GM12891 (cell line): ENCODE measurements around the gene SLC22A1. TPM values are rescaled to one million over a fixed set of nuclear protein-coding genes. Genes with fewer than 3 reads are reported as not detected.

Source experiments
- DNase-seq: peaks from one replicate; pipeline ENCODE4 v3.0.0; 2011; ENCODE audit warnings: low spot score; ENCODE audit not compliant: insufficient read length
- FAIRE-seq: peaks from 2 replicates; lab custom pipeline; 2011; peaks lifted over from hg19 to GRCh38; lab: Jason Lieb, UNC
- PAX5 ChIP-seq: IDR thresholded peaks from 2 replicates; pipeline ENCODE4 v1.6.1; 2011; ENCODE audit warnings: low read length, moderate library complexity, mild to moderate bottlenecking; ENCODE audit not compliant: insufficient read depth, severe bottlenecking
- POLR2A ChIP-seq: IDR thresholded peaks from 2 replicates; pipeline ENCODE4 v1.6.1; 2011; ENCODE audit warnings: low read depth, low read length, control low read depth
- POLR2AphosphoS5 ChIP-seq: IDR thresholded peaks from 2 replicates; pipeline ENCODE4 v1.6.1; 2011; ENCODE audit warnings: low read depth, low read length, control low read depth
- POU2F2 ChIP-seq: IDR thresholded peaks from 2 replicates; pipeline ENCODE4 v1.6.1; 2011; ENCODE audit warnings: low read depth, mild to moderate bottlenecking, control low read depth, low read length, moderate library complexity
- SPI1 ChIP-seq: IDR thresholded peaks from 2 replicates; pipeline ENCODE4 v1.6.1; 2011; ENCODE audit warnings: low read depth, low read length, control low read depth
- TAF1 ChIP-seq: IDR thresholded peaks from 2 replicates; pipeline ENCODE4 v1.6.1; 2011; ENCODE audit warnings: low read depth, low read length, control low read depth
- polyA plus RNA-seq: library from polyadenylated mRNA; unstranded; fragments of >200 nt; gene quantifications from one replicate; pipeline ENCODE4 v1.2.1, GENCODE V29; 2012; ENCODE audit warnings: low read depth, missing spikeins, inconsistent platforms; ENCODE audit not compliant: missing spikeins

Gene SLC22A1
- 1.2 TPM for polyA plus RNA-seq

GRCh38 chr6:160121558-160121957 lies at the start of gene SLC22A1:
TSS of gene SLC22A1 (plus strand) at chr6:160121815. CDS start at chr6:160121936, 121 bp downstream.
- FAIRE-seq: no peak
- no peak for DNase-seq
- TF ChIP-seq POLR2A: no peak
- TF ChIP-seq POU2F2: no peak
- no peak for TF ChIP-seq SPI1
- no peak for TF ChIP-seq PAX5
- no peak for TF ChIP-seq POLR2AphosphoS5
- TF ChIP-seq TAF1: no peak

- FAIRE-seq (no peak), DNase-seq (no peak)
- TF ChIP-seq TAF1: no peak
- TF ChIP-seq POU2F2: no peak
- no peak for TF ChIP-seq POLR2AphosphoS5
- no peak for TF ChIP-seq SPI1
- no peak for TF ChIP-seq POLR2A
- TF ChIP-seq PAX5: no peak
Observed at GRCh38 chr6:160073272-160073671, 48.3 kb upstream of the SLC22A1 start.

DNA sequence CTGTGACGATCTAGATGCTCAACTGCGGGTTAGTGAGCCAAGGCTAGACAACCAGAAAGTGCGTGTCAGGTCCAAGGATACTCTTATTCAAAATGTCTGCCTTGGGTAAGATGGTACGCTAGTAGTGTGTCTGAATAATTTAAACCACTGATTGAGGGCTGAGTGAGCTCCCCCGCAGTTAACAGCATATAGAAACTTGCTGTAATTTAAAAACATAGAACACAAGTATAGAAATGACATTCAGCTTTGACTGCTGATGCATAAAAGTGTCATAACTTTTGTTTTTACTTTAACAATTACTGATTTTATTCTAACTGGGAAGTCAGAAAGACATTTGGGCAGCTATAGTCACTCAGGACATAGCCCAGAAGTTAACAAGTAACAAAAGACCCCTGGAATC lies 45.6 kb upstream of the SLC22A1 start:
- TF ChIP-seq POLR2A: no peak
- TF ChIP-seq TAF1: no peak
- no peak for TF ChIP-seq POU2F2
- TF ChIP-seq PAX5: peak; percentile 52
- FAIRE-seq (no peak), DNase-seq (no peak)

DNA sequence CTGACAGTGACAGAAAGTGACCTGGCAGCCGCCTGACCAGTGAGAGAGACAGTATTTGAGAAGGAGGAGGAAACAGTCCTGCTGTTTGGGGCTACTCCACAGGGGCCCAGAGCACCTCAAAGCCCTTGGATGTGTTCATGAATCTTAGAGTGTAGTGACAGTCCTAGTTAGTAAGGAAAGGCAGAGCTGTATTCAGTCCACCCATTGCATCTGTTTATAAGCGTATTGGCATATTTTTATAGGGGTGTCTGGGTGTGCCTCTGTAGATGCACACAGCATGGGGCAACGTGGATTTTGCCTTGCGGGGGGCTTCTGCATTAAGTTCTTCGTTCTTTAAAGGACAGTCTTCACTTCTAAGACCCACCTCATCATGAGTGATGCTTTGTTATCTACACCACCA lies 44.6 kb upstream of the SLC22A1 start:
- TF ChIP-seq TAF1 (no peak), POU2F2 (no peak), PAX5 (no peak), POLR2A (no peak), SPI1 (no peak), POLR2AphosphoS5 (no peak)
- DNase-seq: no peak
- no peak for FAIRE-seq

- FAIRE-seq (no peak), DNase-seq (no peak)
- TF ChIP-seq SPI1: no peak
- no peak for TF ChIP-seq POLR2A
- TF ChIP-seq PAX5: no peak
- no peak for TF ChIP-seq TAF1
- no peak for TF ChIP-seq POLR2AphosphoS5
- no peak for TF ChIP-seq POU2F2
Observed at GRCh38 chr6:160077526-160077925, 44.1 kb upstream of the SLC22A1 start.

GRCh38 chr6:160078883-160079685 lies 42.5 kb upstream of the SLC22A1 start:
- TF ChIP-seq POLR2A: no peak
- TF ChIP-seq POLR2AphosphoS5: no peak
- TF ChIP-seq PAX5: no peak
- TF ChIP-seq TAF1: no peak
- TF ChIP-seq SPI1: no peak
- no peak for TF ChIP-seq POU2F2
- FAIRE-seq (no peak), DNase-seq (no peak)

DNA sequence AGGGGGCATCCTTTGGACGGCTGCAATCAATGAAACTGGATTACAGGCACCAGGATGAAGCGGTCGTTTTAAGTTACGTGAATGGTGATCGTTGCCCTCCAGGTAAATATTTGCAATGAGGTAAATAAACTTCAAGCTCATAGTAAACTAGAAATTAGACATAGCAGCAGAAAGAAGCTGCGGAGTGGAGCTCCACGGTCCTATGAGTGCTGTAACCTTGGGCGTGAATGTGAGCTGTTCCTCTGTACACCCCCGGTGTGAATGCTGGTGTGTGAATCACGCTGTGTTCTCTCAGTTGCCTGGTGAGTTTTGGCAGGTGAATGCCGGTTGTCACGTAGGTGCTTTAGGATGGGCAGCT lies 42.0 kb upstream of the SLC22A1 start:
- FAIRE-seq (no peak), DNase-seq (no peak)
- no peak for TF ChIP-seq POLR2AphosphoS5
- no peak for TF ChIP-seq POU2F2
- TF ChIP-seq POLR2A: no peak
- TF ChIP-seq PAX5: no peak
- TF ChIP-seq TAF1: no peak
- no peak for TF ChIP-seq SPI1

- TF ChIP-seq PAX5: no peak
- TF ChIP-seq TAF1: no peak
- TF ChIP-seq SPI1: no peak
- no peak for TF ChIP-seq POLR2A
- no peak for TF ChIP-seq POU2F2
- no peak for TF ChIP-seq POLR2AphosphoS5
- no peak for DNase-seq
- FAIRE-seq: no peak
Observed at GRCh38 chr6:160080097-160080496, 41.5 kb upstream of the SLC22A1 start.

DNA sequence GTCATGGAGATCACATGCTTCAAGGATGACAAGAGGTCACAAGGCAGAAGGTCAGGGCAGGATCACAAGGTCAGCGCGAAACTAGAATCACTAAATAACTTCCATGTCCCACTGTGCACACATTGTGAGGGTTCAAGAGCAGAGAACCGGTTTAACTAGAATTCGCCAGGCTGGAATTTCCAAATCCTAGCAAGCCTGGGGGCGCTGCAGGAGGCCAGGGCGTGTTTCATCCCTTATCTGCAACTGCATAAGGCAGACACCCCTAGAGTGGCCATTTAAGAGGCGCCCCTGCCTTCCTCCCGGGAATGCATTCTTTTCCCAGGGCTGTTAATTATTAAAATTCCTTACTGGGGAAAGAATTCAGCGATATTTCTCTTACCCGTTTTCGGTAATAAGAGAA lies 40.2 kb upstream of the SLC22A1 start:
- no peak for DNase-seq
- TF ChIP-seq POU2F2 (no peak), POLR2AphosphoS5 (no peak), TAF1 (no peak), SPI1 (no peak), POLR2A (no peak), PAX5 (no peak)
- FAIRE-seq: no peak

DNA sequence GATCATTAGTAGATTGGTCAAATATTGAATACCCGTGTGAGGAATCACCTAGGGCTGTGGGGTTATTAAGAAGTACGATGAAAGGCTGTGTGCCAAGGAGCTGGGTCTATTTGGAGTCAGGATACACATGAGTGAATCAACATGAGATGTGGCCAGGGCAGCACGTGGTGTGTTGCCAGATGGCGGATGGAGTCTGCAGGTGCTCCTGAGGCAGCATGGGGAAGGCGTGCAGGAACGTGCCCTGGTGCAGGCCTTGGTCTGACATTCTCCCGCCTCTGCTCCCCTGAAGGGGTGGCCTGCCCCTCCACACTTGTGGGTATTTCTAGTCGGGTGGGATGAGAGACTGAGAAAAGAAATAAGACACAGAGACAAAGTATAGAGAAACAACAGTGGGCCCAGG lies 39.0 kb upstream of the SLC22A1 start:
- DNase-seq: no peak
- no peak for FAIRE-seq
- no peak for TF ChIP-seq PAX5
- TF ChIP-seq TAF1: no peak
- TF ChIP-seq SPI1: no peak
- no peak for TF ChIP-seq POU2F2
- no peak for TF ChIP-seq POLR2A
- no peak for TF ChIP-seq POLR2AphosphoS5
